A673 (cell line): ENCODE results near the gene CASKIN1. TPM values are rescaled to one million over a fixed set of nuclear protein-coding genes. Genes with fewer than 3 reads are reported as not detected.

Source experiments
- BruUV-seq: library from RNA; stranded (reverse); fragments of 400-500 nt; replicated peaks from 2 replicates; lab custom pipeline; 2021; lab: Mats Ljungman, UMichigan
- CTCF ChIA-PET: fragments of 300-600 bp; sonication (Branson Sonifier 250); formaldehyde crosslinking; loops from one replicate; lab custom pipeline; 2022; ENCODE audit warnings: antibody characterized with exemption; lab: Charles Lee
- POLR2A ChIA-PET: fragments of 300-600 bp; sonication (Branson Sonifier 250); formaldehyde crosslinking; loops from one replicate; lab custom pipeline; 2022; ENCODE audit warnings: antibody characterized with exemption; ENCODE audit not compliant: low non-redundant PET; lab: Charles Lee
- DNase-seq: peaks from one replicate; pipeline ENCODE4 v3.0.0-alpha.2; 2015; ENCODE audit warnings: low spot score
- H3K27ac ChIP-seq: fragments of 200-600 bp; sonication (generic); 2 replicates; pipeline ENCODE4 v1.5.1; 2016; ENCODE audit warnings: mixed run types, low read depth, mild to moderate bottlenecking, mixed read lengths, antibody characterized with exemption, low read length; ENCODE audit not compliant: poor library complexity, severe bottlenecking
- H3K27me3 ChIP-seq: fragments of 200-600 bp; sonication (generic); replicated peaks from 2 replicates; pipeline ENCODE4 v1.6.1; 2017; ENCODE audit warnings: mixed run types, low read depth, mild to moderate bottlenecking, mixed read lengths, antibody characterized with exemption, low read length; ENCODE audit not compliant: insufficient read depth, poor library complexity
- H3K36me3 ChIP-seq: fragments of 200-600 bp; sonication (generic); 2 replicates; pipeline ENCODE4 v1.6.1; 2016; ENCODE audit warnings: mixed run types, mild to moderate bottlenecking, mixed read lengths, antibody characterized with exemption, low read length; ENCODE audit not compliant: insufficient read depth, poor library complexity, severe bottlenecking
- H3K4me1 ChIP-seq: fragments of 200-600 bp; sonication (generic); 2 replicates; pipeline ENCODE4 v1.6.1; 2017; ENCODE audit warnings: mixed run types, mild to moderate bottlenecking, mixed read lengths, antibody characterized with exemption, low read length; ENCODE audit not compliant: insufficient read depth, poor library complexity, severe bottlenecking
- H3K4me3 ChIP-seq: fragments of 200-600 bp; sonication (generic); 2 replicates; pipeline ENCODE4 v1.5.1; 2016; ENCODE audit warnings: low read depth, mixed run types, mild to moderate bottlenecking, mixed read lengths, low read length; ENCODE audit not compliant: poor library complexity, severe bottlenecking
- H3K9me3 ChIP-seq: fragments of 200-600 bp; sonication (generic); 2 replicates; pipeline ENCODE4 v1.6.1; 2016; ENCODE audit warnings: mixed run types, low read depth, mild to moderate bottlenecking, mixed read lengths, antibody characterized with exemption, low read length; ENCODE audit not compliant: poor library complexity, severe bottlenecking
- CTCF ChIP-seq: fragments of 300-800, 200-600 bp; sonication (generic); conservative IDR thresholded peaks from 2 replicates; pipeline ENCODE4 v1.5.1; 2017; ENCODE audit warnings: low read depth, mild to moderate bottlenecking, antibody characterized with exemption, low read length, moderate library complexity, mixed read lengths
- EZH2 ChIP-seq: fragments of 200-600 bp; sonication (generic); IDR thresholded peaks from 2 replicates; pipeline ENCODE4 v1.6.1; 2017; ENCODE audit warnings: borderline replicate concordance, low read depth, mild to moderate bottlenecking, mixed read lengths, antibody characterized with exemption, low read length; ENCODE audit not compliant: poor library complexity, severe bottlenecking
- intact Hi-C: fragments of 100-400 bp; cut with micrococcal nuclease; formaldehyde crosslinking; loops from one replicate; pipeline ENCODE4 v1.10.0; 2022; ENCODE audit not compliant: unreplicated experiment
- total RNA-seq: library from RNA; stranded (reverse); gene quantifications from 2 replicates; pipeline ENCODE4 v1.2.3, GENCODE V29; 2021

CASKIN1 gene
- total RNA-seq, 1 experiment from 2014 or later = 1.1 TPM

GRCh38 chr16:2232094-2232990, 35.9 kb upstream of the CASKIN1 start:
- DNase-seq = no peak
- Histone ChIP-seq H3K9me3 (no peaks in the 10 kb centered on the region), H3K4me1 (no peaks in the 10 kb centered on the region), H3K27ac (no peak overlapping the region), H3K27me3 (no peaks in the 10 kb centered on the region), H3K4me3 (no peak overlapping the region), H3K36me3 (peaks cover 44% of the 10 kb centered on the region)
- CTCF ChIA-PET = no interaction called here
- no TSS peak for BruUV-seq
- POLR2A ChIA-PET = no interaction called here
- intact Hi-C loops = no loop called here
- TF ChIP-seq EZH2 (no peak), CTCF (no peak)

- no peak for DNase-seq
- no peak for TF ChIP-seq EZH2
- no peak for TF ChIP-seq CTCF
- Histone ChIP-seq H3K27me3 (no peaks in the 10 kb centered on the region), H3K4me3 (no peak overlapping the region), H3K4me1 (no peaks in the 10 kb centered on the region), H3K36me3 (peaks cover 44% of the 10 kb centered on the region), H3K9me3 (no peaks in the 10 kb centered on the region), H3K27ac (no peak overlapping the region)
- no TSS peak for BruUV-seq
- CTCF ChIA-PET = no interaction called here
- POLR2A ChIA-PET = no interaction called here
- intact Hi-C loops = no loop called here
These were observed 34.9 kb upstream of the CASKIN1 start for GRCh38 chr16:2231016-2231931.

- Histone ChIP-seq H3K4me1 (no peaks in the 10 kb centered on the region), H3K27me3 (no peaks in the 10 kb centered on the region), H3K9me3 (no peaks in the 10 kb centered on the region), H3K27ac (no peak overlapping the region), H3K4me3 (no peak overlapping the region), H3K36me3 (peaks cover 40% of the 10 kb centered on the region)
- no TSS peak for BruUV-seq
- ChIA-PET POLR2A (no interaction called here), CTCF (no interaction called here)
- no peak for DNase-seq
- no peak for TF ChIP-seq CTCF
- no peak for TF ChIP-seq EZH2
- intact Hi-C loops = no loop called here
These were observed 34.0 kb upstream of the CASKIN1 start for GRCh38 chr16:2230376-2230775.
